Ectodermal cell (in vitro differentiated cells): ENCODE data around the gene ADAMTS3.
A peak's percentile ranks its signal among the peaks of the same experiment; 100 is the strongest.

Experiments
- H3K27ac ChIP-seq: 2 replicates; pipeline ENCODE4 v1.7.0; 2013; ENCODE audit warnings: mild to moderate bottlenecking, low read depth, low read length; ENCODE audit not compliant: insufficient read depth, poor library complexity, severe bottlenecking
- H3K27me3 ChIP-seq: 2 replicates; pipeline ENCODE4 v1.7.0; 2013; ENCODE audit warnings: mild to moderate bottlenecking, low read length; ENCODE audit not compliant: insufficient read depth, control insufficient read depth, poor library complexity, severe bottlenecking
- H3K36me3 ChIP-seq: one replicate; pipeline ENCODE4 v1.7.0; 2013; ENCODE audit warnings: low read length; ENCODE audit not compliant: control insufficient read depth, insufficient read depth
- H3K4me1 ChIP-seq: one replicate; pipeline ENCODE4 v1.7.0; 2013; ENCODE audit warnings: low read length; ENCODE audit not compliant: control insufficient read depth, insufficient read depth
- H3K4me3 ChIP-seq: 2 replicates; pipeline ENCODE4 v1.7.0; 2013; ENCODE audit warnings: low read depth, low read length, control low read depth; ENCODE audit not compliant: insufficient read depth
- H3K9me3 ChIP-seq: 2 replicates; pipeline ENCODE4 v1.7.0; 2013; ENCODE audit warnings: mild to moderate bottlenecking, low read length, moderate library complexity; ENCODE audit not compliant: control insufficient read depth
- WGBS, 2 experiments: methylation state at CpG; one replicate each; pipeline ENCODE4 v1.1.7; 2013; ENCODE audit warnings: missing lambda C conversion rate in 2 of 2; 5-methylcytosine and 5-hydroxymethylcytosine counted together

ADAMTS3 gene

DNA sequence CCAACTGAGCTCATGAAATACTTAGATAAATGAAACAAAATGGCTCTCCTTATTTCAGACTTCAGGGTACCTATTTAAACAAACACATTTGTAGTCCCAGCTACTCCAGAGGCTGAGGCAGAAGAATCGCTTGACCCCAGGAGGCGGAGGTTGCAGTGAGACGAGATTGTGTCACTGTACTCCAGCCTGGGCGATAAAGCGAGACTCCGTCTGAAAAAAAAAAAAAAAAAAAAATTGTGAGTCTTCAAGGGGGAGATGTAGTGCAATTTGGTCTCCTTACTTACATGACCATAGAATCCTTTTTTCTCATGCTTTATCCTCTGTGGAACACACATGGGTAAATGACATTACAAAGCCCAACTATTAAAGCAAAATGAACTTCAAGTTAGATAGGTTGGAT lies 2.3 kb upstream of the ADAMTS3 start:
- Histone ChIP-seq H3K4me1 (peaks cover 7% of the 10 kb centered on the region), H3K36me3 (no peaks in the 10 kb centered on the region), H3K27ac (no peak overlapping the region), H3K27me3 (no peaks in the 10 kb centered on the region), H3K4me3 (no peak overlapping the region), H3K9me3 (no peaks in the 10 kb centered on the region)
- WGBS, 2 experiments = 79 to 85% methylated on average over 6 of the region's 6 CpGs

DNA sequence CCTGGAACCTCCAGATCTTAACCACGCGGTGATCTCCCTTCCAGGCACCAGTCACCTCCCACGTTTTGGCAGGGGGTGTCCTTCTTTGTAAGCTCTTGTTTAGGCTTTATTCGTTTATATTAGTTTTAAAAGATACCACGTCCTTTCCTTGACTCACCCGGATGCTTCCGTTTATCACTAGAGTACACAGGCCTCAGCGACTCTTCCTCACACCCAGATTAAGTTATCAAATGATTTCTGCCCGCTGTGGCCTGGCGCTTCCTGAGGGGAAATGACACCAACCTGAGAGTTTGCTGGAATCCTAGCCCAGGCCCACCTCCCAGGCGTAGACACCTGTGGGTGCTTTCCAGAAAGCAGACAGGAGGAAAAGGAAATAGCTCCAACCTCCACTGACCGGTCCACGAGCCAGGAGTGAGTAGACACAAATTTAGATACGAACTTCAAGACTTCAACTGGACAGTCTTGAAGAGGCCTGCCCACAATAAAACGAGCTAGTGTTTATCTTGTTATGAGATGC lies 756 bp upstream of the ADAMTS3 start:
- H3K9me3 ChIP-seq = no peaks in the 10 kb centered on the region
- no peaks in the 10 kb centered on the region for H3K27me3 ChIP-seq
- H3K4me1 ChIP-seq = peaks cover 7% of the 10 kb centered on the region
- H3K4me3 ChIP-seq = peak overlapping the region; percentile 64
- H3K36me3 ChIP-seq = no peaks in the 10 kb centered on the region
- peak overlapping the region; percentile 81 for H3K27ac ChIP-seq
- 46 to 56% methylated on average over 14 to 15 of the region's 15 CpGs for WGBS, 2 experiments

DNA sequence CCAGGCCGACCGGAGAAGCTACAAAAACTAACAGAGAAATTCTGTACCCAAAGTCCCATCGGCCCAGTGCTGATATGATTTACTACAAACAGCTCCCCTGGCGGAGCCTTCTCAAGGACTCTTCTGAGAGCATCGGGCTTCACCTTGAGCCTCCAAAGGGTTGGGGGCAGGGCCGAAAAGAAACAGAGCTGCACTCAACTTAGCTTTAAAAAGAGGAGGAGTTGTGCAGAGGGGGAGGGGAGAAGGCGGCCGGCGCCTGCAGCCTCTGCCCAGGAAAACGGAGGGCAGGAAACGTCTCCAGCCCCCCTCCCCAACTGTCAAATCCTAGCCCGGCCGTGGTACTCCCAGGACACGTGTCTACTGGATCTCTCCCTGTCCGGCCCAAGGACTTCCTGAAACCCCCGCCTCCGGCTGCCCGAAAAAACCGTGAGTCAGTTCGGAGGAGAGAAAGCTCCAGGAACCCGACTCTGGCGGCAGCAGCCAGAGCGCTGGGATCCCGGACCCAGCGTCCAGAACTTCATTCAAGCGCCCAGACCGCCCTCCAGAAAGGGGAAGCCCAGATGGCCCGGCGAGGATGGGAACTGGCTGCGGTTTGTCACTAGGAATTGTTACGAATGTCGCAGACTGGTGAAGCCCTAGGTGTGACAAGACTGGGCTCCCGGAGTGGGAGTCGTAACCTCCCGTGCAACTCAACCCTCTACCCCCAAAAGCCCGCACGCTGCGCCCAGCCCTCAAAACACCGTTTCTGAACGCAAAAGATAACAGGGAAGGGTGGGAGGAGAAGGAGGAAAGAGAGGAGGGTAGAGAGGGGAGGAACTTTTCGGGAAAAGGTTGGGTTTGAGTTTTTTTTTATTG lies 973 bp downstream of the ADAMTS3 start:
- H3K4me3 ChIP-seq = peak overlapping the region; percentile 64
- H3K27ac ChIP-seq = peak overlapping the region; percentile 64
- no peaks in the 10 kb centered on the region for H3K36me3 ChIP-seq
- peaks cover 7% of the 10 kb centered on the region for H3K4me1 ChIP-seq
- no peaks in the 10 kb centered on the region for H3K9me3 ChIP-seq
- no peaks in the 10 kb centered on the region for H3K27me3 ChIP-seq
- 1% methylated on average over 41 of the region's 41 CpGs for WGBS, 2 experiments

- Histone ChIP-seq H3K9me3 (no peaks in the 10 kb centered on the region), H3K4me3 (no peak overlapping the region), H3K27ac (no peak overlapping the region), H3K27me3 (no peaks in the 10 kb centered on the region), H3K36me3 (no peaks in the 10 kb centered on the region), H3K4me1 (peaks cover 7% of the 10 kb centered on the region)
- 79 to 100% methylated on average over 1 of the region's 1 CpG for WGBS, 2 experiments
Observed at GRCh38 chr4:72567036-72567435, 2.0 kb downstream of the ADAMTS3 start.

GRCh38 chr4:72566464-72566972 lies 2.5 kb downstream of the ADAMTS3 start:
- Histone ChIP-seq H3K27me3 (no peaks in the 10 kb centered on the region), H3K27ac (no peak overlapping the region), H3K36me3 (no peaks in the 10 kb centered on the region), H3K9me3 (no peaks in the 10 kb centered on the region), H3K4me3 (no peak overlapping the region), H3K4me1 (peaks cover 7% of the 10 kb centered on the region)
- WGBS, 2 experiments = 92 to 95% methylated on average over 2 of the region's 2 CpGs

DNA sequence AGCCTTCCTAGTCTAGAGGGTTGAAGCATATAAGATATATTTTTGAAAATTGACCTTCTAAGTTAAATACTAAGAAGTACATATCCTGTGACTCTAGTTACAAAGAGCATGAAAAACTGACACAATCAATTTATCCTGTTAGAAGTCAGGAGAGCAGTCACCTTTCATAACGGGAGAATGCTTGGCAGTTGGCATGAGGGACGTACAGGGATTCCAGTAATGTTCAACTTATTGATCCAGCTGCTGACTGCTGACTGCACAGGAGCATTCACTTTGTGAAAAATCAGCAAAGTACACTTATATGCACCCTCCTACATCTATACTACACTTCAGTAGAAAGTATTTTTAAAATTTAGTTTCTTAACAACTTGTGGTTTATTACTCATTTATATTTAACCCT lies 4.2 kb downstream of the ADAMTS3 start:
- no peak overlapping the region for H3K4me3 ChIP-seq
- WGBS, 2 experiments = 91 to 97% methylated on average over 2 of the region's 2 CpGs
- H3K27ac ChIP-seq = no peak overlapping the region
- H3K27me3 ChIP-seq = no peaks in the 10 kb centered on the region
- H3K9me3 ChIP-seq = no peaks in the 10 kb centered on the region
- H3K4me1 ChIP-seq = peaks cover 7% of the 10 kb centered on the region
- no peaks in the 10 kb centered on the region for H3K36me3 ChIP-seq

GRCh38 chr4:72564184-72564583 lies 4.8 kb downstream of the ADAMTS3 start:
- Histone ChIP-seq H3K9me3 (no peaks in the 10 kb centered on the region), H3K27ac (no peak overlapping the region), H3K27me3 (no peaks in the 10 kb centered on the region), H3K4me3 (no peak overlapping the region), H3K4me1 (peaks cover 7% of the 10 kb centered on the region), H3K36me3 (no peaks in the 10 kb centered on the region)
- WGBS, 2 experiments = 100% methylated on average over 1 of the region's 1 CpG

DNA sequence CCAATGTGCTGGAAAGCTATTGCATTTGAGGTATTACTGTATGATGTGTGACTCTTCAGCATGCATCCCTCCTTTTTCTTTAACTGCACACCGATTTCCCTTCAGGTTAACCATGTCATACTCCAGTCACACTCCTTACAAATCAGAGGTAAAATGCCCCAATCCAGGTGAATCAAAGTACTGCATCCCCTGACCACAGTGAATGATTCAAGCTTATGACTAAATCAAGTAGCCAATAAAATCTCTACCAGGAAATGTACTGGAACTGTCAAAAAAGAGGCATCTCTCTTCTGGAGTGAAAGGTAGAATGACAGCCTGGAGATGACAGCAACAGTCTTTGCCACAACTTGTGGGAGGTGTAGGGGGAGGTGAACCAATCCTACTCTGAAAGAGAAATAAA lies 10.4 kb downstream of the ADAMTS3 start:
- Histone ChIP-seq H3K4me1 (no peaks in the 10 kb centered on the region), H3K36me3 (no peaks in the 10 kb centered on the region), H3K9me3 (no peaks in the 10 kb centered on the region), H3K4me3 (no peak overlapping the region), H3K27ac (no peak overlapping the region), H3K27me3 (no peaks in the 10 kb centered on the region)
- 88 to 100% methylated on average over 1 of the region's 1 CpG for WGBS, 2 experiments

DNA sequence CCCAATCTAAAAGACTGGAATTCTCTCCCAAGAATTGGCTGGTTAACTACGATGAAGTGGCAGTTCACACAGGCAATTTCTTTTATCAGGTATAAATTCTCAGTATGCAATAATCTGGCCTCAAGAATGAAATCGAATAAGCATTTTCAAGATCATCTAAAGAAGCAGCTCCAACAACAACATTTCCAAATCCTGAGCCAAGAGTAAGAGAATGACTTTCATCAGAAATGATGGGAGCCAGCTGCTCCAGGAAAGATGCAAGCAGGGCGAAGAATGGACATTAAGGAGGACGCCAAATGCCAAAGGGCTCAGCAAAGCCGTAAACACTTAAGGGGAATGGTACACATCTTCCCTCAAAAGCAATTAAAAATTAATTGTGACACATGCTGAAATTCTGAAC lies 12.0 kb downstream of the ADAMTS3 start:
- WGBS, 2 experiments = 94 to 95% methylated on average over 5 of the region's 5 CpGs
- Histone ChIP-seq H3K27ac (no peak overlapping the region), H3K9me3 (no peaks in the 10 kb centered on the region), H3K36me3 (no peaks in the 10 kb centered on the region), H3K4me1 (no peaks in the 10 kb centered on the region), H3K4me3 (no peak overlapping the region), H3K27me3 (no peaks in the 10 kb centered on the region)

DNA sequence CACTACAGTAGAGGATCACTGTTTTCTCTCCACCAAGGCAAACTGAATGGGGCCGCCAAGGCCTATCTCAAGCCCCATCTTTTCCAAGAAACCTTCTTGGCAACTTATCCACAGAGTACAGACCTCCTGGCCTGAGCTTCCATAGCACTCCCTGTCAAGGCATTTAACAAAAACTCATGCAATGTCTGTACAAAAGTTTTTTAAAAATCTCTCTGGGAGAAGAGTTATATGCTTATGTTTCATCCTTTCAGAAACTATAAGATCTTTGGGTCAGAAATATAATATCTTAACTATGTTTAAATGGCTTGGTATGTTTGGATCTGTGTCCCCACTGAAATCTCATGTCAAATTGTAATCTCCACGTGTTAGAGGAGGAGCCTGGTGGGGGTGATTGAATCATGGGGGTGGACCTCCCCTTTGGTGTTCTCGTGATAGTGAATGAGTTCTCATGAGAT lies 13.6 kb downstream of the ADAMTS3 start:
- Histone ChIP-seq H3K27me3 (no peaks in the 10 kb centered on the region), H3K4me1 (no peaks in the 10 kb centered on the region), H3K9me3 (no peaks in the 10 kb centered on the region), H3K36me3 (no peaks in the 10 kb centered on the region), H3K27ac (no peak overlapping the region), H3K4me3 (no peak overlapping the region)
- WGBS, 2 experiments = 60 to 63% methylated on average over 3 of the region's 3 CpGs
